ENCODE measurements around the gene LRRC51. TPM values are rescaled to one million over a fixed set of nuclear protein-coding genes. Genes with fewer than 3 reads are reported as not detected.

Gene LRRC51
- total RNA-seq, 1 donor: 5.1 TPM

DNA sequence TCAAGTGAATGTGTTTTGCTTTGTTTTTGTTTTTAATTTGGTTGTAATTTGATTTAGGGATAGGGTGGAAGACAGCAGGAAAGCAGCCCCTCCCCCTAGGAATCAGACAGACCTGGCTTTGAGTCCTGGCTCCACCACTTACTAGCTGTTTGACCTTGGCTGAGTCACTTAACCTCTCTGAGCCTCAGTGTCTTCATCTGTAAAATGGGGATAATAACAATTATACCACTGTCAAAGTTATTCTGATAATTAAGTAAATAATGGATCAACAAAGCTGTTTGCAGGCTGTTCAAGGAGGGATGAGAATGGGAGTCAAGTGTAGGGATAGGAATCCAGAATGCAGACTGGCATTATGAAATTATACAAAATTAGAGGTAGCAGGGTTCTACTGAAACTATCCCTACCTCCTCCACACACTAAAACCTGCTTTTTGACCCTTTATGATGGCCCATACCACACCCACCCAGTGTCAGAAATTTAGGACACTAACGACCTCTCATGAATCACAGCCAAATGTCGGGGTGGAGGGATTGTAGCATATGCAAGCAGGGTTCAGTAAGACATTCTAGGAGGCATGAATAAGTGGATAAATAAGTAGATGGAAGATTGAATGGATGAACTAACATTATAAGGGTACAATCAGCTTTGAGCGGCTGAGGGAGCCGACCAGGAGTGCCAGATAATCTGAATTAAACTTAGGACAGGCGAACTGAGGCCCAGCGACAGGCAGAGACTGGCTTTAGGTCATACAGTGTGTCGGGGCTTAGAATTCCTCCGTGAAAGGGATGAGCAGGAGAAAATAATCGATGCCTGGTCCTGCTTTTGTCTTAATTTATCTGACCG, 30.9 kb downstream of the LRRC51 start:
- H2AFZ ChIP-seq (ENCODE audit: low read length): peak overlapping the region; percentile 87
- H3K36me3 ChIP-seq (ENCODE audit: insufficient read depth, low read length): no peaks in the 10 kb centered on the region
- peak overlapping the region; percentile 91 for H3K4me3 ChIP-seq (ENCODE audit: insufficient read depth, low read length)
- DNase-seq (ENCODE audit: insufficient read length, low spot score, missing footprints): no peak
- H3K4me1 ChIP-seq (ENCODE audit: insufficient read depth, low read length): peaks cover 33% of the 10 kb centered on the region
- H4K20me1 ChIP-seq (ENCODE audit: insufficient read depth, low read length): no peaks in the 10 kb centered on the region
- no peaks in the 10 kb centered on the region for H3K27me3 ChIP-seq (ENCODE audit: insufficient read depth, low read length)
- no peaks in the 10 kb centered on the region for H3K9me3 ChIP-seq (ENCODE audit: low read depth, low read length)
- peak overlapping the region; percentile 100 for H3K27ac ChIP-seq (ENCODE audit: low read depth, low read length)
- H3K4me2 ChIP-seq (ENCODE audit: insufficient read depth, low read length): peak overlapping the region; percentile 96
- peaks cover 6% of the 10 kb centered on the region for H3K79me2 ChIP-seq (ENCODE audit: insufficient read depth, low read length)
- TF ChIP-seq, protein P1, sequence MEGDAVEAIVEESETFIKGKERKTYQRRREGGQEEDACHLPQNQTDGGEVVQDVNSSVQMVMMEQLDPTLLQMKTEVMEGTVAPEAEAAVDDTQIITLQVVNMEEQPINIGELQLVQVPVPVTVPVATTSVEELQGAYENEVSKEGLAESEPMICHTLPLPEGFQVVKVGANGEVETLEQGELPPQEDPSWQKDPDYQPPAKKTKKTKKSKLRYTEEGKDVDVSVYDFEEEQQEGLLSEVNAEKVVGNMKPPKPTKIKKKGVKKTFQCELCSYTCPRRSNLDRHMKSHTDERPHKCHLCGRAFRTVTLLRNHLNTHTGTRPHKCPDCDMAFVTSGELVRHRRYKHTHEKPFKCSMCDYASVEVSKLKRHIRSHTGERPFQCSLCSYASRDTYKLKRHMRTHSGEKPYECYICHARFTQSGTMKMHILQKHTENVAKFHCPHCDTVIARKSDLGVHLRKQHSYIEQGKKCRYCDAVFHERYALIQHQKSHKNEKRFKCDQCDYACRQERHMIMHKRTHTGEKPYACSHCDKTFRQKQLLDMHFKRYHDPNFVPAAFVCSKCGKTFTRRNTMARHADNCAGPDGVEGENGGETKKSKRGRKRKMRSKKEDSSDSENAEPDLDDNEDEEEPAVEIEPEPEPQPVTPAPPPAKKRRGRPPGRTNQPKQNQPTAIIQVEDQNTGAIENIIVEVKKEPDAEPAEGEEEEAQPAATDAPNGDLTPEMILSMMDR (IDR thresholded peaks at IDR 0.05; ENCODE audit: extremely low read depth, low read depth, low read length): no peak

DNA sequence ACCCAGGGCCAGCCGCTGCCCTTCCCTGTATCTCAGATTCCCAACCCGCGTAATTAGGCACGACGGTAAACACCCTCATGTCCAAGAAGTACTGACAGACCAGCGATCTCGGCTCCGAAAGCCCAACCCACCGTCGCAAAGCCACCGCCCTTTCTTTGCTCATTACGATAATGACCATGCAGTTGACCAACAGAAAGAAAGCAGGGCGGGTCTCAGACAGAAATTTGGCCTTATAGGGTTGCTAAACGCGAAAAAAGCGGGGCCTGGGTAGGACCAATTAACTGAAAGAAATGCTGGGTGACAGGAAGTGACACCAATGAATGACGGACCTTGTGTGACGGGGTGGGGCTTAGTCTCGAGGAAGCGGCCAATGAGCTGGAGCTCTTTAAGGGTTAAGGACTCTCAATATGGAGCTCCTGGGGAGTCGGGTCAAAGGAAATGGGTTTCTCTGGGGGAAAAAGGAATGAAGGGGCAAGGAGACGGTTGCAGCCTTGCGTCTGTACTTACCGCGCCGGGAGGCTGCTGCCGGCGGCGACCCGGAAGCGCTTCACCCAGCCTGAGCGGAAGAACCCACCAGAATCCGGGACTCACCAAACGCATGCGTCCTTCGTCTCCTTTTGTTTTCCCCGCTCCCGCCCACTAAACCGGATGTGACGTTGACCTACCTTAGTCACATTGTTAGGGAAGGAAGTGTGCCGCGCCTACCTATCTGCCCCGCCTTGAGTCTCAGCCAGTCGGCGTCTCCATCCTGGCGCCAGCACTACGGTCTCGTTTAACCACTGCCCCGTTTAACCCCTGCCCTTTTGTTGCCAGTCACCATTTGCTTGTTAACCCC, 31.7 kb downstream of the LRRC51 start, which contains the start of gene ANAPC15:
ANAPC15 (minus strand) TSS at position 553 of the 835 bp plus-strand sequence. CDS start 1,419 bp downstream, outside the sequence.
- DNase-seq (ENCODE audit: insufficient read length, low spot score, missing footprints): peak; percentile 94
- Histone ChIP-seq H3K27me3 (ENCODE audit: insufficient read depth, low read length) (no peaks in the 10 kb centered on the region), H3K36me3 (ENCODE audit: insufficient read depth, low read length) (no peaks in the 10 kb centered on the region), H3K4me3 (ENCODE audit: insufficient read depth, low read length) (peak within 1 kb of the TSS; percentile 91), H2AFZ (ENCODE audit: low read length) (peak within 1 kb of the TSS; percentile 97), H4K20me1 (ENCODE audit: insufficient read depth, low read length) (no peaks in the 10 kb centered on the region), H3K4me1 (ENCODE audit: insufficient read depth, low read length) (peaks cover 33% of the 10 kb centered on the region), H3K4me2 (ENCODE audit: insufficient read depth, low read length) (peak within 1 kb of the TSS; percentile 96), H3K79me2 (ENCODE audit: insufficient read depth, low read length) (peaks cover 8% of the 10 kb centered on the region), H3K27ac (ENCODE audit: low read depth, low read length) (peak within 1 kb of the TSS; percentile 100), H3K9me3 (ENCODE audit: low read depth, low read length) (no peaks in the 10 kb centered on the region)
- TF ChIP-seq, protein P1 (IDR thresholded peaks at IDR 0.05; ENCODE audit: extremely low read depth, low read depth, low read length): no peak

GRCh38 chr11:72112978-72113808, 32.5 kb downstream of the LRRC51 start:
- DNase-seq (ENCODE audit: insufficient read length, low spot score, missing footprints): peak; percentile 84
- no peaks in the 10 kb centered on the region for H3K9me3 ChIP-seq (ENCODE audit: low read depth, low read length)
- no peaks in the 10 kb centered on the region for H3K27me3 ChIP-seq (ENCODE audit: insufficient read depth, low read length)
- H3K27ac ChIP-seq (ENCODE audit: low read depth, low read length): peak overlapping the region; percentile 100
- H3K4me3 ChIP-seq (ENCODE audit: insufficient read depth, low read length): peak overlapping the region; percentile 91
- no peaks in the 10 kb centered on the region for H4K20me1 ChIP-seq (ENCODE audit: insufficient read depth, low read length)
- peak overlapping the region; percentile 96 for H3K4me2 ChIP-seq (ENCODE audit: insufficient read depth, low read length)
- H3K4me1 ChIP-seq (ENCODE audit: insufficient read depth, low read length): peaks cover 33% of the 10 kb centered on the region
- H3K79me2 ChIP-seq (ENCODE audit: insufficient read depth, low read length): peaks cover 8% of the 10 kb centered on the region
- peak overlapping the region; percentile 97 for H2AFZ ChIP-seq (ENCODE audit: low read length)
- no peaks in the 10 kb centered on the region for H3K36me3 ChIP-seq (ENCODE audit: insufficient read depth, low read length)
- TF ChIP-seq, protein P1 (IDR thresholded peaks at IDR 0.05; ENCODE audit: extremely low read depth, low read depth, low read length): no peak

All from osteoblast (primary cell).